ENCODE data around the gene RCOR1. TPM values are rescaled to one million over a fixed set of nuclear protein-coding genes. Genes with fewer than 3 reads are reported as not detected.
A peak's percentile ranks its signal among the peaks of the same experiment; 100 is the strongest.

The RCOR1 gene
- total RNA-seq, 5 donors from 2014 or later (not counting 1 experiment from before 2014, with no cell fraction given), result 17.7 to 25.0 (median 18.7) TPM

DNA sequence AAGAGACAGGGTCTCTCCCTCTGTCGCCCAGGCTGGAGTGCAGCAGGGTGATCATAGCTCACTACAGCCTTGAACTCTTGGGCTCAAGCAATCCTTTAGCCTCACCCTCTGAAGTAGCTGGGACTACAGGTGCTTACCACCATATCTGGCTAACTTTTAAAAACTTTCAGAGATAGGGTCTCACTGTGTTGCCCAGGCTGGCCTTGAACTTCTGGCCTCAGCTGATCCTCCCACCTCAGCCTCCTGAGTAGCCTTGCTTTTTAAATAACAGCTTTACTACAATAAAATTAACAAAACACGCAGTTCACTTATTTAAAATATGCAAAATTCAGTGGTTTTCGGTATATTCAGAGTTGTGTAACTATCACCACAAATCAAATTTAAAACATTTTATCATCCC is 79.0 kb downstream of the RCOR1 start:
- Histone ChIP-seq H3K27me3 (replicated peaks in 1 of 2; ENCODE audit: control insufficient read depth in 2 of 2, extremely low read depth in 1 of 2, insufficient read depth in 2 of 2, low read length in 1 of 2) (no peaks in the 10 kb centered on the region), H3K27ac (ENCODE audit: low read length) (no peak overlapping the region), H3K9me3 (no peaks in the 10 kb centered on the region), H3K36me3 (ENCODE audit: control insufficient read depth in 2 of 2, extremely low read depth in 1 of 2, insufficient read depth in 1 of 2, low read length in 1 of 2) (peaks cover 0 to 2% of the 10 kb centered on the region in 2 donors), H3K4me1 (ENCODE audit: control insufficient read depth in 1 of 2, extremely low read depth in 1 of 2, insufficient read depth in 2 of 2, low read length in 2 of 2) (no peaks in the 10 kb centered on the region), H3K4me3 (ENCODE audit: control insufficient read depth in 1 of 2, extremely low read depth in 1 of 2, low read length in 1 of 2) (no peak overlapping the region)
- H3K4me1 Mint-ChIP-seq, result peaks cover 19 to 21% (median 21%) of the 10 kb centered on the region in 3 donors
- ATAC-seq (replicated peaks in 1 of 4), result no peak
- H3K36me3 Mint-ChIP-seq, result peaks cover 9% of the 10 kb centered on the region
- POLR2A ChIA-PET, result no interaction called here
- H3K9me3 Mint-ChIP-seq, result peaks cover 0 to 6% (median 0%) of the 10 kb centered on the region in 3 donors
- H3K4me3 Mint-ChIP-seq, result no peak overlapping the region
- CTCF ChIA-PET, result no interaction called here
- no CpG with 5 or more reads among the region's 3 CpGs for WGBS (ENCODE audit: insufficient coverage)
- no peak overlapping the region for H3K27ac Mint-ChIP-seq
- H3K27me3 Mint-ChIP-seq, result no peaks in the 10 kb centered on the region
- DNase-seq, result no peak

DNA sequence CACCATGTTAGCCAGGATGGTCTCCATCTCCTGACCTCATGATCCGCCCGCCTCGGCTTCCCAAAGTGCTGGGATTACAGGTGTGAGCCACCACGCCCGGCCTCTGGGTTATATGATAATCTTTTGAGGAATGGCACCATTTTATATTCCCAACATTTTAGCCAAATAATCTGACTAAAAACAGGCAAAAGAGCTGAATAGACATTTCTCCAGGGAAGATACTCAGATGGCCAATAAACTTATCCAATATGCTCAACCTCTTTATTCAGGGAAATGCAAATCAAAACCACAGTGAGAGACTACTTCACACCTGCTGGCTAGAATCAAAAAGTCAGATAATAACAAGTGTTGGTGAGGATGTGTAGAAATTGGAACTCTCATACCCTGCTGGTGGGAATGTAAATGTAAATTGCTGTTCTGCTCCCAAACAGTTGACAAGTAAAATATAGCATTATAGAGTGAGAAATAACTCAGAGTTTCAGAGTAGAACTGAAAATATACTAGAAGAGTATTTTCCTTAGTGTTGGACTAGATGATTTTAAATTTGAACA is 80.0 kb downstream of the RCOR1 start:
- POLR2A ChIA-PET, result no interaction called here
- DNase-seq, result no peak

DNA sequence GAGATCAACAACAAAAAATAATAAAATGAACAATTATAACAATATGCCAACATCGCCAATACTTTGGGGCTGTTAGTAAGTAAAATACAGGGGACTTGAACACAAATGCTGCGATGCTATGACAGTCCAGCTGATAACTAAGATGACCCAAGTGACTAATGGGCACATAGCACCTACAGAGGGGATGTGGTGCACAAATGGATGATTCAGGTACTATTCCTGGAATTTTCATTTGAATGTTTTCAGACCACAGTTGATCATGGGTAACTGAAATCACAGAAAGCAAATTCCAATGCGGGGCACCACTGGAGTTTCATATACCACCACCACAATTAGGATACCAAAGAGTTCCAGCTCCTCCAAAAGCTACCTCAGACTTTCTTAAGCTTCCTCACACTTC is 82.9 kb downstream of the RCOR1 start:
- Mint-ChIP-seq H3K9me3 (peaks cover 0 to 6% (median 0%) of the 10 kb centered on the region in 3 donors), H3K4me1 (peaks cover 0 to 10% (median 9%) of the 10 kb centered on the region in 3 donors), H3K36me3 (peaks cover 9% of the 10 kb centered on the region), H3K27me3 (no peaks in the 10 kb centered on the region), H3K27ac (no peak overlapping the region), H3K4me3 (no peak overlapping the region)
- H3K9me3 ChIP-seq, result no peaks in the 10 kb centered on the region
- H3K36me3 ChIP-seq (ENCODE audit: control insufficient read depth in 2 of 2, extremely low read depth in 1 of 2, insufficient read depth in 1 of 2, low read length in 1 of 2), result peaks cover 0 to 2% of the 10 kb centered on the region in 2 donors
- no peak for DNase-seq
- POLR2A ChIA-PET, result no interaction called here
- H3K27ac ChIP-seq (ENCODE audit: low read length), result no peak overlapping the region
- CTCF ChIA-PET, result no interaction called here
- H3K4me3 ChIP-seq (ENCODE audit: control insufficient read depth in 1 of 2, extremely low read depth in 1 of 2, low read length in 1 of 2), result no peak overlapping the region
- H3K4me1 ChIP-seq (ENCODE audit: control insufficient read depth in 1 of 2, extremely low read depth in 1 of 2, insufficient read depth in 2 of 2, low read length in 2 of 2), result no peaks in the 10 kb centered on the region
- no peaks in the 10 kb centered on the region for H3K27me3 ChIP-seq (replicated peaks in 1 of 2; ENCODE audit: control insufficient read depth in 2 of 2, extremely low read depth in 1 of 2, insufficient read depth in 2 of 2, low read length in 1 of 2)
- ATAC-seq (replicated peaks in 1 of 4), result no peak
- 100% methylated on average over 1 of the region's 3 CpGs for WGBS (ENCODE audit: insufficient coverage)

More for the DNA sequence above, 80.0 kb downstream of the RCOR1 start:
- H3K27me3 Mint-ChIP-seq, result no peaks in the 10 kb centered on the region
- peaks cover 0 to 6% (median 0%) of the 10 kb centered on the region in 3 donors for H3K9me3 Mint-ChIP-seq
- H3K36me3 Mint-ChIP-seq, result peaks cover 9% of the 10 kb centered on the region
- peaks cover 12 to 18% (median 14%) of the 10 kb centered on the region in 3 donors for H3K4me1 Mint-ChIP-seq
- Histone ChIP-seq H3K4me3 (ENCODE audit: control insufficient read depth in 1 of 2, extremely low read depth in 1 of 2, low read length in 1 of 2) (no peak overlapping the region), H3K36me3 (ENCODE audit: control insufficient read depth in 2 of 2, extremely low read depth in 1 of 2, insufficient read depth in 1 of 2, low read length in 1 of 2) (peaks cover 0 to 2% of the 10 kb centered on the region in 2 donors), H3K4me1 (ENCODE audit: control insufficient read depth in 1 of 2, extremely low read depth in 1 of 2, insufficient read depth in 2 of 2, low read length in 2 of 2) (no peaks in the 10 kb centered on the region), H3K9me3 (no peaks in the 10 kb centered on the region), H3K27me3 (replicated peaks in 1 of 2; ENCODE audit: control insufficient read depth in 2 of 2, extremely low read depth in 1 of 2, insufficient read depth in 2 of 2, low read length in 1 of 2) (no peaks in the 10 kb centered on the region), H3K27ac (ENCODE audit: low read length) (no peak overlapping the region)
- no peak overlapping the region for H3K4me3 Mint-ChIP-seq
- H3K27ac Mint-ChIP-seq, result no peak overlapping the region
- CTCF ChIA-PET, result no interaction called here
- whole genome bisulfite sequencing (ENCODE audit: insufficient coverage), result no CpG with 5 or more reads among the region's 5 CpGs
- ATAC-seq (replicated peaks in 1 of 4), result no peak

DNA sequence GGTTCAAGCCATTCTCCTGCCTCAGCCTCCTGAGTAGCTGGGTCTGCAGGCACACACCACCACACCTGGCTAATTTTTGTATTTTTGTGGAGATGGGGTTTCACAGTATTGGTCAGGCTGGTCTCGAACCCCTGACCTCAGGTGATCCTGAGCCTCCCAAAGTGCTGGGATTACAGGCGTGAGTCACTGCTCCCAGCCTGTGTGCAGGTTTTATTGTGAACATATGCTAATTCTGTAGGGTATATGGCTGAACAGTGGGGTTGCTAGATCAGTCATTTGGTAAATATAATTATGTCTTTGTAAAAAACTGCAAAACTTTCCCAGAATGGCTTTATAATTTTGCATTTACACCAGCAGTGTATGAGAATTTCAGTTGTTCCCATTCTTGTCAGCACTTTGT is 85.9 kb downstream of the RCOR1 start:
- POLR2A ChIA-PET, result no interaction called here

DNA sequence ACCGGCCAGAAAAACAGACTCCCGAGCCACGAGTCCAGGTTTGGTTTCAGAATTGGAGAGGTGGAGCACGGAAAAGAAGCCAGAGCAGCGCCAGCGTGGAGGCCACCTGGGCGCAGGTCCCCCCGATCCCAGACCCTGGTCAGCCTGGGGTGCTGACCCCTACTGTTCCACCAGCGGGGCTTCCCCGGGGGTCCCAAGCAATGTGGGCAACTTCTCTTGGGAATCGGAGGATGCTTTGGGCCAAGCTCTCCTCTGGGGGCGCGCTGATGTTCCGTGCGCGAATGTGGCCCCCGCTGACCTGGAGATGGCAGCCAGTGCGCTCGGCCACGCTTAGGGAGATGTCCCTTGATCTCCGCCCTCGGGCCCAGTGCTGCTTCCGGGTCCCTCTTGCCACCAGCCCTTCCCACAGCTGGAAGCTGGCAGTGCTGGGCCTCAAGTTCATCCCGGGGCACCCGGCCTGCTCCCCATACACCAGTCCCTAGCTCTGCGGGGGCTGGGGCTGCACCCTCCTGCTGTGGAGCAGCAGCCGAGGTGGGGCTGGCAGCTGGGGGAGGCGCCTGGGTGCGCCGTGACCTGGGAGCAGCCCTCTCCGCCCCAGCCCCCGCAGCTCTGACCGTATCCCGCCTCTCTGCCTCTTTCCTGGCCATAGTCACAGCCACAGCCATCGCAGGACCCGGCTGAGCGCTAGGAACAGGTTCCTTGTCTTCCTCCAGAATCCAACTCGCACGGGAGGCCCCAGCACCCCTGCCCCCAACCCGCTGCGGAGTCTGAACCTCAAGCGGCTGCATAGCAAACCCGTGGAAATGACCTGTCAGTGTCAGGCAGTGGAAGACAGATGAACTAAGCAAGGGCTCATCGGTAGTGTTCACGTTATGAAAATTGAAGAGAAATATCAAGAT is 91.2 kb downstream of the RCOR1 start:
- POLR2A ChIA-PET, result no interaction called here
- Mint-ChIP-seq H3K36me3 (peaks cover 8% of the 10 kb centered on the region), H3K4me3 (no peak overlapping the region), H3K9me3 (no peaks in the 10 kb centered on the region), H3K27ac (no peak overlapping the region), H3K27me3 (no peaks in the 10 kb centered on the region), H3K4me1 (peaks cover 5 to 21% (median 21%) of the 10 kb centered on the region in 3 donors)
- ATAC-seq (replicated peaks in 1 of 4), result no peak
- CTCF ChIA-PET, result no interaction called here
- H3K4me1 ChIP-seq (ENCODE audit: control insufficient read depth in 1 of 2, extremely low read depth in 1 of 2, insufficient read depth in 2 of 2, low read length in 2 of 2), result no peaks in the 10 kb centered on the region
- H3K27ac ChIP-seq (ENCODE audit: low read length), result no peak overlapping the region
- DNase-seq, result peak in 1 of 35 experiments; percentile 3
- no peaks in the 10 kb centered on the region for H3K9me3 ChIP-seq
- no peak overlapping the region for H3K4me3 ChIP-seq (ENCODE audit: control insufficient read depth in 1 of 2, extremely low read depth in 1 of 2, low read length in 1 of 2)
- H3K27me3 ChIP-seq (replicated peaks in 1 of 2; ENCODE audit: control insufficient read depth in 2 of 2, extremely low read depth in 1 of 2, insufficient read depth in 2 of 2, low read length in 1 of 2), result no peaks in the 10 kb centered on the region
- H3K36me3 ChIP-seq (ENCODE audit: control insufficient read depth in 2 of 2, extremely low read depth in 1 of 2, insufficient read depth in 1 of 2, low read length in 1 of 2), result peaks cover 9 to 10% of the 10 kb centered on the region in 2 donors
- WGBS (ENCODE audit: insufficient coverage), result 96% methylated on average over 43 of the region's 45 CpGs

More for the DNA sequence above, 85.9 kb downstream of the RCOR1 start:
- Mint-ChIP-seq H3K4me3 (no peak overlapping the region), H3K27me3 (no peaks in the 10 kb centered on the region), H3K27ac (no peak overlapping the region), H3K36me3 (peaks cover 8% of the 10 kb centered on the region), H3K4me1 (peaks cover 0 to 11% (median 3%) of the 10 kb centered on the region in 3 donors), H3K9me3 (no peaks in the 10 kb centered on the region)
- CTCF ChIA-PET, result no interaction called here
- Histone ChIP-seq H3K4me1 (ENCODE audit: control insufficient read depth in 1 of 2, extremely low read depth in 1 of 2, insufficient read depth in 2 of 2, low read length in 2 of 2) (no peaks in the 10 kb centered on the region), H3K27me3 (replicated peaks in 1 of 2; ENCODE audit: control insufficient read depth in 2 of 2, extremely low read depth in 1 of 2, insufficient read depth in 2 of 2, low read length in 1 of 2) (no peaks in the 10 kb centered on the region), H3K4me3 (ENCODE audit: control insufficient read depth in 1 of 2, extremely low read depth in 1 of 2, low read length in 1 of 2) (no peak overlapping the region), H3K9me3 (no peaks in the 10 kb centered on the region), H3K36me3 (ENCODE audit: control insufficient read depth in 2 of 2, extremely low read depth in 1 of 2, insufficient read depth in 1 of 2, low read length in 1 of 2) (peaks cover 5 to 6% of the 10 kb centered on the region in 2 donors), H3K27ac (ENCODE audit: low read length) (no peak overlapping the region)
- WGBS (ENCODE audit: insufficient coverage), result 72% methylated on average over 2 of the region's 2 CpGs
- no peak for ATAC-seq (replicated peaks in 1 of 4)
- no peak for DNase-seq

DNA sequence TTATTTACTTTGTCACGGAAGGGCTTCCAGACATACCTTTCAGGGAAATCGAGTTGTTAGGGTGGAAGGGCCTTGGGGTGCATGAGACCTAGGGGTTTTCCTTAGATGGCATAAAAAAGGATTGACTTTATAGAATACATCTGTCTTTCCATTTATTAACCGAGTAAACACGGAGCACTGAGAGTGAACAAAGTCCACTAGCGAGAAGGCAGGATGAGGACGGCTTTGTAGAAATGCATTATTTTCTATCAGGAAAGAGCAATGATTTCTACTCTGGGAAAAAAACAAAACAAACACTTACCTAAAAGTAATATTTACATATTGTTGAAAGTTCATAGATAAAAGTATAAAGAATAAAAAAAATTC is 91.8 kb downstream of the RCOR1 start:
- H3K4me1 Mint-ChIP-seq, result peaks cover 5 to 25% (median 23%) of the 10 kb centered on the region in 3 donors
- ChIA-PET CTCF (interaction anchor here in 1 of 2 donors (1.1 kb wide), 1 partner anchor 11 kb away, joined by 3 read pairs; no protein-coding TSS in a partner anchor), POLR2A (no interaction called here)
- Histone ChIP-seq H3K4me1 (ENCODE audit: control insufficient read depth in 1 of 2, extremely low read depth in 1 of 2, insufficient read depth in 2 of 2, low read length in 2 of 2) (no peaks in the 10 kb centered on the region), H3K27ac (ENCODE audit: low read length) (no peak overlapping the region), H3K27me3 (replicated peaks in 1 of 2; ENCODE audit: control insufficient read depth in 2 of 2, extremely low read depth in 1 of 2, insufficient read depth in 2 of 2, low read length in 1 of 2) (no peaks in the 10 kb centered on the region), H3K36me3 (ENCODE audit: control insufficient read depth in 2 of 2, extremely low read depth in 1 of 2, insufficient read depth in 1 of 2, low read length in 1 of 2) (peaks cover 9 to 10% of the 10 kb centered on the region in 2 donors), H3K4me3 (ENCODE audit: control insufficient read depth in 1 of 2, extremely low read depth in 1 of 2, low read length in 1 of 2) (no peak overlapping the region), H3K9me3 (no peaks in the 10 kb centered on the region)
- no peak overlapping the region for H3K4me3 Mint-ChIP-seq
- no peaks in the 10 kb centered on the region for H3K9me3 Mint-ChIP-seq
- H3K27me3 Mint-ChIP-seq, result no peaks in the 10 kb centered on the region
- peaks cover 8% of the 10 kb centered on the region for H3K36me3 Mint-ChIP-seq
- no peak overlapping the region for H3K27ac Mint-ChIP-seq
- DNase-seq, result no peak
- no CpG with 5 or more reads among the region's 6 CpGs for WGBS (ENCODE audit: insufficient coverage)
- ATAC-seq (replicated peaks in 1 of 4), result no peak

All from T-cell (primary cell).